Hepatocyte (in vitro differentiated cells): ENCODE results near the gene GFOD1.

ENCODE experiments used
- EZH2phosphoT487 ChIP-seq: fragments of 200-600 bp; sonication (generic); IDR thresholded peaks from one replicate; pipeline ENCODE4 v1.6.1; 2018; ENCODE audit warnings: antibody characterized with exemption, mild to moderate bottlenecking, low read depth, moderate library complexity; ENCODE audit not compliant: unreplicated experiment, severe bottlenecking
- TF ChIP-seq, protein P1 (sequence below): fragments of 200-600 bp; sonication (generic); IDR thresholded peaks from 2 replicates; pipeline ENCODE4 v1.5.1; 2016; ENCODE audit warnings: antibody characterized with exemption, mild to moderate bottlenecking; ENCODE audit not compliant: poor library complexity

DNA sequence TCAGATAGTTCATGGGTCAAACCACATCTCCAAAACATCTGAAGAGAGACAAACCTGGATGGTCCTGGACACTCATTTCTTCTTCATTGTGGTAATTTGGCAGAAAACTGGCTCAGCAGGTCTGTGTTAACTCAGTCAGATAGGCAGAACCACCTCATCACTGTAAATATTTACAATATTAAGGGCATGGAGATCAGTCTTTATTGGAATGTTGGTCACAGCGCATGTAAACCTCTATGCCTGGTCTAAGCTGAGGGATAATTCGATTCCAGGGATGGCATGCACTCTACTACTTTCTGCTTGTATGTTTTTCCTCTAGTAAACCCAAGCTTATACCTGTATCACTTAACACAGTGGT is 155.1 kb downstream of the GFOD1 start:
- TF ChIP-seq, protein P1, sequence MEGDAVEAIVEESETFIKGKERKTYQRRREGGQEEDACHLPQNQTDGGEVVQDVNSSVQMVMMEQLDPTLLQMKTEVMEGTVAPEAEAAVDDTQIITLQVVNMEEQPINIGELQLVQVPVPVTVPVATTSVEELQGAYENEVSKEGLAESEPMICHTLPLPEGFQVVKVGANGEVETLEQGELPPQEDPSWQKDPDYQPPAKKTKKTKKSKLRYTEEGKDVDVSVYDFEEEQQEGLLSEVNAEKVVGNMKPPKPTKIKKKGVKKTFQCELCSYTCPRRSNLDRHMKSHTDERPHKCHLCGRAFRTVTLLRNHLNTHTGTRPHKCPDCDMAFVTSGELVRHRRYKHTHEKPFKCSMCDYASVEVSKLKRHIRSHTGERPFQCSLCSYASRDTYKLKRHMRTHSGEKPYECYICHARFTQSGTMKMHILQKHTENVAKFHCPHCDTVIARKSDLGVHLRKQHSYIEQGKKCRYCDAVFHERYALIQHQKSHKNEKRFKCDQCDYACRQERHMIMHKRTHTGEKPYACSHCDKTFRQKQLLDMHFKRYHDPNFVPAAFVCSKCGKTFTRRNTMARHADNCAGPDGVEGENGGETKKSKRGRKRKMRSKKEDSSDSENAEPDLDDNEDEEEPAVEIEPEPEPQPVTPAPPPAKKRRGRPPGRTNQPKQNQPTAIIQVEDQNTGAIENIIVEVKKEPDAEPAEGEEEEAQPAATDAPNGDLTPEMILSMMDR: no peak
- TF ChIP-seq EZH2phosphoT487: no peak
